ENCODE results near the gene SH2B2. TPM values are rescaled to one million over a fixed set of nuclear protein-coding genes. Genes with fewer than 3 reads are reported as not detected.
"Not testable (repeated sequence)": the region's sequence is repeated elsewhere in the genome, so short reads cannot be mapped to it uniquely, and the experiment has no call there.

Gene SH2B2
- total RNA-seq, 2 donors from 2014 or later, result 2.4 to 4.9 TPM

GRCh38 chr7:102337002-102337401, 50.3 kb downstream of the SH2B2 start:
- not testable (repeated sequence) for H3K4me1 Mint-ChIP-seq (ENCODE audit: low read depth in 2 of 2); H3K4me3 Mint-ChIP-seq; H3K27me3 Mint-ChIP-seq; DNase-seq (ENCODE audit: low spot score); H3K36me3 Mint-ChIP-seq; H3K9me3 Mint-ChIP-seq; ATAC-seq; H3K27ac Mint-ChIP-seq

- H3K4me3 Mint-ChIP-seq; DNase-seq (ENCODE audit: low spot score); H3K9me3 Mint-ChIP-seq; H3K27me3 Mint-ChIP-seq; ATAC-seq; H3K36me3 Mint-ChIP-seq; H3K27ac Mint-ChIP-seq; H3K4me1 Mint-ChIP-seq (ENCODE audit: low read depth in 2 of 2): not testable (repeated sequence)
Measured at GRCh38 chr7:102337420-102337819, 50.8 kb downstream of the SH2B2 start.

GRCh38 chr7:102340599-102341368, 54.1 kb downstream of the SH2B2 start:
- not testable (repeated sequence) for H3K36me3 Mint-ChIP-seq; H3K27ac Mint-ChIP-seq; H3K4me1 Mint-ChIP-seq (ENCODE audit: low read depth in 2 of 2); ATAC-seq; DNase-seq (ENCODE audit: low spot score); H3K27me3 Mint-ChIP-seq; H3K9me3 Mint-ChIP-seq; H3K4me3 Mint-ChIP-seq

- not testable (repeated sequence) for DNase-seq (ENCODE audit: low spot score); ATAC-seq; H3K4me3 Mint-ChIP-seq; H3K9me3 Mint-ChIP-seq; H3K27ac Mint-ChIP-seq; H3K4me1 Mint-ChIP-seq (ENCODE audit: low read depth in 2 of 2); H3K27me3 Mint-ChIP-seq; H3K36me3 Mint-ChIP-seq
Measured at GRCh38 chr7:102346983-102347382, 60.3 kb downstream of the SH2B2 start.

- not testable (repeated sequence) for H3K4me1 Mint-ChIP-seq (ENCODE audit: low read depth in 2 of 2); DNase-seq (ENCODE audit: low spot score); ATAC-seq; H3K27me3 Mint-ChIP-seq; H3K36me3 Mint-ChIP-seq; H3K27ac Mint-ChIP-seq; H3K9me3 Mint-ChIP-seq; H3K4me3 Mint-ChIP-seq
Measured at GRCh38 chr7:102356344-102356743, 69.7 kb downstream of the SH2B2 start, which contains the start of gene SPDYE6. TSS of gene SPDYE6 (minus strand) at chr7:102356444. CDS start at chr7:102356023, 421 bp downstream.

- Mint-ChIP-seq H3K27ac (peak overlapping the region; percentile 79 to 92), H3K4me3 (peak overlapping the region; percentile 89), H3K4me1 (ENCODE audit: low read depth in 2 of 2) (peaks cover 6 to 10% of the 10 kb centered on the region in 2 donors)
- not testable (repeated sequence) for H3K27me3 Mint-ChIP-seq, H3K9me3 Mint-ChIP-seq, H3K36me3 Mint-ChIP-seq
- peak; percentile 98 for DNase-seq (ENCODE audit: low spot score)
- peak; percentile 100 for ATAC-seq
Measured at GRCh38 chr7:102363549-102364393, 77.1 kb downstream of the SH2B2 start.

GRCh38 chr7:102364394-102364886, 77.8 kb downstream of the SH2B2 start:
- not testable (repeated sequence) for DNase-seq (ENCODE audit: low spot score); H3K27me3 Mint-ChIP-seq; ATAC-seq; H3K9me3 Mint-ChIP-seq; H3K36me3 Mint-ChIP-seq
- peaks cover 6 to 10% of the 10 kb centered on the region in 2 donors for H3K4me1 Mint-ChIP-seq (ENCODE audit: low read depth in 2 of 2)
- H3K4me3 Mint-ChIP-seq, result peak overlapping the region; percentile 89
- peak overlapping the region; percentile 79 to 92 for H3K27ac Mint-ChIP-seq

- Mint-ChIP-seq H3K4me1 (ENCODE audit: low read depth in 2 of 2) (peaks cover 6 to 13% of the 10 kb centered on the region in 2 donors), H3K36me3 (peaks cover 15% of the 10 kb centered on the region), H3K4me3 (peak overlapping the region; percentile 10)
- not testable (repeated sequence) for ATAC-seq; H3K27ac Mint-ChIP-seq; H3K27me3 Mint-ChIP-seq; H3K9me3 Mint-ChIP-seq; DNase-seq (ENCODE audit: low spot score)
Measured at GRCh38 chr7:102365390-102365789, 78.7 kb downstream of the SH2B2 start.

- Mint-ChIP-seq H3K4me1 (ENCODE audit: low read depth in 2 of 2) (peaks cover 4 to 21% of the 10 kb centered on the region in 2 donors), H3K36me3 (peaks cover 25% of the 10 kb centered on the region)
- H3K27me3 Mint-ChIP-seq; DNase-seq (ENCODE audit: low spot score); H3K4me3 Mint-ChIP-seq; H3K9me3 Mint-ChIP-seq; ATAC-seq; H3K27ac Mint-ChIP-seq: not testable (repeated sequence)
Measured at GRCh38 chr7:102370038-102370437, 83.4 kb downstream of the SH2B2 start.

Other genes with a start within 250 kb of the SH2B2 start
- gene SPDYE6, start 69.6 kb downstream of the SH2B2 start, total RNA-seq, result not detected
- 10 to 100 TPM; 26.7 to 39.5 TPM for gene PRKRIP1, start 109.5 kb downstream of the SH2B2 start, total RNA-seq
- 10 to 100 TPM; 56.5 to 70.4 TPM for gene ORAI2, start 146.7 kb downstream of the SH2B2 start, total RNA-seq
- 10 to 100 TPM in 1 of 2 donors, 1 to 10 TPM in 1; 7.8 to 19.3 TPM for gene ALKBH4, start 178.0 kb downstream of the SH2B2 start, total RNA-seq
- gene LRWD1, start 178.1 kb downstream of the SH2B2 start, total RNA-seq, result 10 to 100 TPM; 22.9 to 44.2 TPM
- gene POLR2J, start 192.1 kb downstream of the SH2B2 start, total RNA-seq, result 10 to 100 TPM; 56.9 to 57.6 TPM
- gene RASA4B, start 230.9 kb downstream of the SH2B2 start, total RNA-seq, result 10 to 100 TPM in 1 of 2 donors, under 1 TPM in 1; 0.48 to 23.4 TPM

Measured in natural killer cell treated with Interleukin-12 subunit alpha and Interleukin-12 subunit beta and Interleukin-15 and Interleukin-18, amount 100 ng/mL, for 72 hours (primary cell).